Stimulated activated CD8-positive, alpha-beta memory T cell treated with anti-CD3 and anti-CD28 coated beads, Interleukin-12 subunit alpha, Interleukin-12 subunit beta, amount 100 ng/mL, for 24 hours (primary cell): ENCODE measurements around the gene VPS26A.
"Not testable (repeated sequence)": the region's sequence is repeated elsewhere in the genome, so short reads cannot be mapped to it uniquely, and the experiment has no call there.

Experiments used
- DNase-seq: peaks from one replicate; pipeline ENCODE4 v3.0.0-alpha.2; 2020; ENCODE audit errors: extremely low read depth

The VPS26A gene

GRCh38 chr10:69102440-69102839 lies 21.5 kb upstream of the VPS26A start:
- no peak for DNase-seq

GRCh38 chr10:69103784-69104183 lies 20.2 kb upstream of the VPS26A start:
- DNase-seq = no peak

- no peak for DNase-seq
These were observed 18.8 kb upstream of the VPS26A start for GRCh38 chr10:69104994-69105790.

- no peak for DNase-seq
These were observed 16.8 kb upstream of the VPS26A start for GRCh38 chr10:69107176-69107490.

GRCh38 chr10:69107699-69108098 lies 16.3 kb upstream of the VPS26A start:
- DNase-seq = no peak

GRCh38 chr10:69119896-69120295 lies 4.1 kb upstream of the VPS26A start:
- no peak for DNase-seq

GRCh38 chr10:69123306-69123746 lies 652 bp upstream of the VPS26A start:
- no peak for DNase-seq

GRCh38 chr10:69124563-69125268 lies 738 bp downstream of the VPS26A start:
- DNase-seq = no peak

- no peak for DNase-seq
These were observed 1.6 kb downstream of the VPS26A start for GRCh38 chr10:69125554-69125953.

- DNase-seq = no peak
These were observed 6.3 kb downstream of the VPS26A start for GRCh38 chr10:69130251-69130650.

- DNase-seq = no peak
These were observed 16.0 kb downstream of the VPS26A start for GRCh38 chr10:69139961-69140360.

- DNase-seq = no peak
These were observed 17.3 kb downstream of the VPS26A start for GRCh38 chr10:69141304-69141703.

- DNase-seq = not testable (repeated sequence)
These were observed 18.1 kb downstream of the VPS26A start for GRCh38 chr10:69142074-69142473.

GRCh38 chr10:69142983-69143382 lies 19.0 kb downstream of the VPS26A start:
- no peak for DNase-seq

GRCh38 chr10:69145329-69145728 lies 21.4 kb downstream of the VPS26A start:
- DNase-seq = no peak

- DNase-seq = no peak
These were observed 21.9 kb downstream of the VPS26A start for GRCh38 chr10:69145864-69146263.

- no peak for DNase-seq
These were observed 22.8 kb downstream of the VPS26A start for GRCh38 chr10:69146759-69147158.

GRCh38 chr10:69151984-69152383 lies 28.0 kb downstream of the VPS26A start:
- no peak for DNase-seq

GRCh38 chr10:69153227-69153626 lies 29.2 kb downstream of the VPS26A start:
- DNase-seq = no peak

GRCh38 chr10:69160809-69161241 lies 36.8 kb downstream of the VPS26A start:
- no peak for DNase-seq

- DNase-seq = no peak
These were observed 44.5 kb downstream of the VPS26A start for GRCh38 chr10:69168493-69168892.

GRCh38 chr10:69172241-69172982 lies 48.4 kb downstream of the VPS26A start:
- no peak for DNase-seq

GRCh38 chr10:69175326-69175725 lies 51.3 kb downstream of the VPS26A start:
- not testable (repeated sequence) for DNase-seq
